Liver (tissue), 9 donors: Measurements from ENCODE around the gene PTPRD. TPM values are rescaled to one million over a fixed set of nuclear protein-coding genes. Genes with fewer than 3 reads are reported as not detected.

Experiments used
- DNase-seq: peaks from one replicate; pipeline ENCODE4 v3.0.0-alpha.2; 2017; ENCODE audit warnings: low spot score
- H3K27ac ChIP-seq, 2 donors: one replicate each; pipeline ENCODE4 v1.7.0; 2013; ENCODE audit warnings: inconsistent platforms in 2 of 2, low read length in 2 of 2, control low read depth in 1 of 2, low read depth in 1 of 2, mild to moderate bottlenecking in 1 of 2
- H3K27me3 ChIP-seq, 4 donors: one replicate each; pipeline versions ENCODE4 v1.6.1 to v1.7.0; 2013; ENCODE audit warnings: low read length in 3 of 4, inconsistent platforms in 1 of 4, mild to moderate bottlenecking in 1 of 4, moderate library complexity in 1 of 4; ENCODE audit not compliant: control insufficient read depth in 4 of 4, insufficient read depth in 4 of 4
- H3K36me3 ChIP-seq, 4 donors: one replicate each; pipeline versions ENCODE4 v1.6.1 to v1.7.0; 2013; ENCODE audit warnings: low read length in 3 of 4, mild to moderate bottlenecking in 3 of 4, low read depth in 1 of 4, moderate library complexity in 1 of 4; ENCODE audit not compliant: control insufficient read depth in 4 of 4, insufficient read depth in 3 of 4
- H3K4me1 ChIP-seq, 4 donors: one replicate each; pipeline versions ENCODE4 v1.6.1 to v1.7.0; 2013; ENCODE audit warnings: low read length in 3 of 4, mild to moderate bottlenecking in 3 of 4, moderate library complexity in 1 of 4; ENCODE audit not compliant: control insufficient read depth in 4 of 4, insufficient read depth in 4 of 4
- H3K4me3 ChIP-seq, 3 donors: one replicate each; pipeline versions ENCODE4 v1.6.1 to v1.7.0; 2013; ENCODE audit warnings: low read length in 3 of 3, control low read depth in 1 of 3, low read depth in 1 of 3, mild to moderate bottlenecking in 1 of 3
- H3K9ac ChIP-seq, 2 donors: one replicate each; pipeline ENCODE4 v1.7.0; 2013; ENCODE audit warnings: low read length in 2 of 2, mild to moderate bottlenecking in 2 of 2, moderate library complexity in 2 of 2, control low read depth in 1 of 2, low read depth in 1 of 2
- H3K9me3 ChIP-seq, 4 donors: one replicate each; pipeline versions ENCODE4 v1.6.1 to v1.7.0; 2013; ENCODE audit warnings: low read length in 3 of 4; ENCODE audit not compliant: control insufficient read depth in 4 of 4
- GABPA ChIP-seq, 2 donors: IDR thresholded peaks in 1 of 2; conservative IDR thresholded peaks in 1 of 2; 2 replicates each; pipeline ENCODE4 v1.6.1; 2016; ENCODE audit warnings: antibody characterized with exemption in 2 of 2, mild to moderate bottlenecking in 1 of 2, moderate library complexity in 1 of 2
- HNF4G ChIP-seq: IDR thresholded peaks from 2 replicates; pipeline ENCODE4 v1.6.1; 2016; ENCODE audit warnings: antibody characterized with exemption
- NR2F2 ChIP-seq: IDR thresholded peaks from 2 replicates; pipeline ENCODE4 v1.6.1; 2016; ENCODE audit warnings: antibody characterized with exemption
- RAD21 ChIP-seq, 2 donors: IDR thresholded peaks; 2 replicates each; pipeline ENCODE4 v1.6.1; 2016; ENCODE audit warnings: antibody characterized with exemption in 2 of 2, mild to moderate bottlenecking in 2 of 2
- RXRA ChIP-seq, 2 donors: IDR thresholded peaks; 2 replicates each; pipeline ENCODE4 v1.6.1; 2017 to 2018; ENCODE audit warnings: antibody characterized with exemption in 2 of 2, mild to moderate bottlenecking in 1 of 2
- SP1 ChIP-seq: IDR thresholded peaks from 2 replicates; pipeline ENCODE4 v1.6.1; 2018; ENCODE audit warnings: antibody characterized with exemption, mild to moderate bottlenecking
- TAF1 ChIP-seq: conservative IDR thresholded peaks from 2 replicates; pipeline ENCODE4 v1.6.1; 2016; ENCODE audit warnings: antibody characterized with exemption, mild to moderate bottlenecking
- ZBTB33 ChIP-seq: IDR thresholded peaks from 2 replicates; pipeline ENCODE4 v1.6.1; 2016; ENCODE audit warnings: antibody characterized with exemption
- WGBS: extraction: QIAGEN DNeasy Blood & Tissue Kit; methylation state at CpG from one replicate; pipeline ENCODE4 v1.1.7; 2013; 5-methylcytosine and 5-hydroxymethylcytosine counted together
- polyA plus RNA-seq, 2 donors: library from polyadenylated mRNA; stranded (reverse) in 1 of 2; unstranded in 1 of 2; fragments of 200-250 nt in 1 of 2; fragments of >200 nt in 1 of 2; fragmentation: Nextera tagmentation in 1 of 2; extraction: Ambion mirVana in 1 of 2; gene quantifications; one replicate each; pipeline versions ENCODE4 v1.2.1 to v1.2.3, GENCODE V29; 2013 to 2015
- total RNA-seq, 2 donors: library from RNA; depleted of rRNA; stranded (reverse); fragments of >200 nt; gene quantifications; one replicate each; pipeline ENCODE4 v1.2.3, GENCODE V29; 2014
- TF ChIP-seq, protein P1 (sequence below): IDR thresholded peaks from 2 replicates; pipeline ENCODE4 v1.6.1; 2016; ENCODE audit warnings: antibody characterized with exemption
- TF ChIP-seq, protein P2 (sequence below): IDR thresholded peaks from 2 replicates; pipeline ENCODE4 v1.6.1; 2016; ENCODE audit warnings: antibody characterized with exemption
- TF ChIP-seq, protein P3 (sequence below): IDR thresholded peaks from 2 replicates; pipeline ENCODE4 v1.6.1; 2016; ENCODE audit warnings: antibody characterized with exemption, mild to moderate bottlenecking
- TF ChIP-seq, protein P4 (sequence below): fragments of 150-350 bp; IDR thresholded peaks from 2 replicates; pipeline ENCODE4 v1.5.1; 2017; ENCODE audit warnings: improper control_type of control experiment, low read depth, low read length; ENCODE audit not compliant: missing input control
- donor health status: healthy.
- donor health status: healthy.
- donor health status: healthy.
- donor health status: healthy.
- donor health status: healthy.

Gene PTPRD
- total and polyA plus RNA-seq, 4 donors, result 0.78 to 34.2 (median 4.7) TPM

GRCh38 chr9:8364026-8364752, 2248.6 kb downstream of the PTPRD start:
- Histone ChIP-seq H3K27me3 (no peaks in the 10 kb centered on the region), H3K4me3 (no peak overlapping the region), H3K27ac (no peak overlapping the region), H3K9me3 (no peaks in the 10 kb centered on the region), H3K4me1 (no peaks in the 10 kb centered on the region), H3K9ac (no peak overlapping the region), H3K36me3 (no peaks in the 10 kb centered on the region)
- WGBS, result 95% methylated on average over 11 of the region's 11 CpGs
- no peak for DNase-seq
- TF ChIP-seq TAF1 (no peak), RAD21 (IDR thresholded peaks at IDR 0.05) (no peak), HNF4G (no peak), RXRA (IDR thresholded peaks at IDR 0.05) (no peak), ZBTB33 (no peak), SP1 (no peak)
- TF ChIP-seq, protein P1, sequence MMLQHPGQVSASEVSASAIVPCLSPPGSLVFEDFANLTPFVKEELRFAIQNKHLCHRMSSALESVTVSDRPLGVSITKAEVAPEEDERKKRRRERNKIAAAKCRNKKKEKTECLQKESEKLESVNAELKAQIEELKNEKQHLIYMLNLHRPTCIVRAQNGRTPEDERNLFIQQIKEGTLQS, result no peak
- TF ChIP-seq, protein P2, sequence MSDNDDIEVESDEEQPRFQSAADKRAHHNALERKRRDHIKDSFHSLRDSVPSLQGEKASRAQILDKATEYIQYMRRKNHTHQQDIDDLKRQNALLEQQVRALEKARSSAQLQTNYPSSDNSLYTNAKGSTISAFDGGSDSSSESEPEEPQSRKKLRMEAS, result no peak
- TF ChIP-seq, protein P3, sequence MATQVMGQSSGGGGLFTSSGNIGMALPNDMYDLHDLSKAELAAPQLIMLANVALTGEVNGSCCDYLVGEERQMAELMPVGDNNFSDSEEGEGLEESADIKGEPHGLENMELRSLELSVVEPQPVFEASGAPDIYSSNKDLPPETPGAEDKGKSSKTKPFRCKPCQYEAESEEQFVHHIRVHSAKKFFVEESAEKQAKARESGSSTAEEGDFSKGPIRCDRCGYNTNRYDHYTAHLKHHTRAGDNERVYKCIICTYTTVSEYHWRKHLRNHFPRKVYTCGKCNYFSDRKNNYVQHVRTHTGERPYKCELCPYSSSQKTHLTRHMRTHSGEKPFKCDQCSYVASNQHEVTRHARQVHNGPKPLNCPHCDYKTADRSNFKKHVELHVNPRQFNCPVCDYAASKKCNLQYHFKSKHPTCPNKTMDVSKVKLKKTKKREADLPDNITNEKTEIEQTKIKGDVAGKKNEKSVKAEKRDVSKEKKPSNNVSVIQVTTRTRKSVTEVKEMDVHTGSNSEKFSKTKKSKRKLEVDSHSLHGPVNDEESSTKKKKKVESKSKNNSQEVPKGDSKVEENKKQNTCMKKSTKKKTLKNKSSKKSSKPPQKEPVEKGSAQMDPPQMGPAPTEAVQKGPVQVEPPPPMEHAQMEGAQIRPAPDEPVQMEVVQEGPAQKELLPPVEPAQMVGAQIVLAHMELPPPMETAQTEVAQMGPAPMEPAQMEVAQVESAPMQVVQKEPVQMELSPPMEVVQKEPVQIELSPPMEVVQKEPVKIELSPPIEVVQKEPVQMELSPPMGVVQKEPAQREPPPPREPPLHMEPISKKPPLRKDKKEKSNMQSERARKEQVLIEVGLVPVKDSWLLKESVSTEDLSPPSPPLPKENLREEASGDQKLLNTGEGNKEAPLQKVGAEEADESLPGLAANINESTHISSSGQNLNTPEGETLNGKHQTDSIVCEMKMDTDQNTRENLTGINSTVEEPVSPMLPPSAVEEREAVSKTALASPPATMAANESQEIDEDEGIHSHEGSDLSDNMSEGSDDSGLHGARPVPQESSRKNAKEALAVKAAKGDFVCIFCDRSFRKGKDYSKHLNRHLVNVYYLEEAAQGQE, result no peak
- TF ChIP-seq, protein P4, sequence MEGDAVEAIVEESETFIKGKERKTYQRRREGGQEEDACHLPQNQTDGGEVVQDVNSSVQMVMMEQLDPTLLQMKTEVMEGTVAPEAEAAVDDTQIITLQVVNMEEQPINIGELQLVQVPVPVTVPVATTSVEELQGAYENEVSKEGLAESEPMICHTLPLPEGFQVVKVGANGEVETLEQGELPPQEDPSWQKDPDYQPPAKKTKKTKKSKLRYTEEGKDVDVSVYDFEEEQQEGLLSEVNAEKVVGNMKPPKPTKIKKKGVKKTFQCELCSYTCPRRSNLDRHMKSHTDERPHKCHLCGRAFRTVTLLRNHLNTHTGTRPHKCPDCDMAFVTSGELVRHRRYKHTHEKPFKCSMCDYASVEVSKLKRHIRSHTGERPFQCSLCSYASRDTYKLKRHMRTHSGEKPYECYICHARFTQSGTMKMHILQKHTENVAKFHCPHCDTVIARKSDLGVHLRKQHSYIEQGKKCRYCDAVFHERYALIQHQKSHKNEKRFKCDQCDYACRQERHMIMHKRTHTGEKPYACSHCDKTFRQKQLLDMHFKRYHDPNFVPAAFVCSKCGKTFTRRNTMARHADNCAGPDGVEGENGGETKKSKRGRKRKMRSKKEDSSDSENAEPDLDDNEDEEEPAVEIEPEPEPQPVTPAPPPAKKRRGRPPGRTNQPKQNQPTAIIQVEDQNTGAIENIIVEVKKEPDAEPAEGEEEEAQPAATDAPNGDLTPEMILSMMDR, result no peak

- DNase-seq, result no peak
- Histone ChIP-seq H3K9me3 (no peaks in the 10 kb centered on the region), H3K9ac (no peak overlapping the region), H3K36me3 (no peaks in the 10 kb centered on the region), H3K27ac (no peak overlapping the region), H3K4me1 (no peaks in the 10 kb centered on the region), H3K4me3 (no peak overlapping the region), H3K27me3 (no peaks in the 10 kb centered on the region)
- TF ChIP-seq HNF4G (no peak), RAD21 (IDR thresholded peaks at IDR 0.05) (no peak), NR2F2 (no peak), GABPA (IDR thresholded peaks at IDR 0.05 in 1 of 2, conservative IDR thresholded peaks at IDR 0.05 in 1 of 2) (no peak), SP1 (no peak), RXRA (IDR thresholded peaks at IDR 0.05) (no peak)
- TF ChIP-seq, protein P3, result no peak
- 80% methylated on average over 1 of the region's 1 CpG for WGBS
Measured at GRCh38 chr9:8362250-8362649, 2250.6 kb downstream of the PTPRD start.
